Progenitor cell of endocrine pancreas (in vitro differentiated cells): ENCODE measurements around the gene GRIN2A. TPM values are rescaled to one million over a fixed set of nuclear protein-coding genes. Genes with fewer than 3 reads are reported as not detected.

Experiments
- DNase-seq: peaks from one replicate; pipeline ENCODE4 v3.0.0; 2021; ENCODE audit warnings: low spot score; ENCODE audit not compliant: unreplicated experiment
- H3K27ac Mint-ChIP-seq: 2 replicates; pipeline ENCODE4 v1.8.0; 2021; ENCODE audit warnings: mild to moderate bottlenecking, moderate library complexity, mixed read lengths
- H3K27me3 Mint-ChIP-seq: 2 replicates; pipeline ENCODE4 v1.8.0; 2021; ENCODE audit warnings: mixed read lengths
- H3K36me3 Mint-ChIP-seq: 2 replicates; pipeline ENCODE4 v1.8.0; 2022; ENCODE audit warnings: mixed read lengths; ENCODE audit not compliant: insufficient read depth
- H3K4me1 Mint-ChIP-seq: 2 replicates; pipeline ENCODE4 v1.8.0; 2021; ENCODE audit warnings: low read depth, mixed read lengths
- H3K4me3 Mint-ChIP-seq: 2 replicates; pipeline ENCODE4 v1.8.0; 2021; ENCODE audit warnings: low read depth, mild to moderate bottlenecking, moderate library complexity, mixed read lengths
- H3K9me3 Mint-ChIP-seq: 2 replicates; pipeline ENCODE4 v1.8.0; 2021; ENCODE audit warnings: low read depth, mixed read lengths
- total RNA-seq: library from RNA; stranded (reverse); gene quantifications from 2 replicates; pipeline ENCODE4 v1.2.1, GENCODE V29; 2021
- TF ChIP-seq, protein P1 (sequence below): fragments of 200-600 bp; sonication (generic); IDR thresholded peaks from one replicate; pipeline ENCODE4 v1.5.0; 2021; ENCODE audit warnings: antibody characterized with exemption, mild to moderate bottlenecking; ENCODE audit not compliant: unreplicated experiment

Gene GRIN2A
- total RNA-seq, 1 donor from 2014 or later, result 1.7 TPM

DNA sequence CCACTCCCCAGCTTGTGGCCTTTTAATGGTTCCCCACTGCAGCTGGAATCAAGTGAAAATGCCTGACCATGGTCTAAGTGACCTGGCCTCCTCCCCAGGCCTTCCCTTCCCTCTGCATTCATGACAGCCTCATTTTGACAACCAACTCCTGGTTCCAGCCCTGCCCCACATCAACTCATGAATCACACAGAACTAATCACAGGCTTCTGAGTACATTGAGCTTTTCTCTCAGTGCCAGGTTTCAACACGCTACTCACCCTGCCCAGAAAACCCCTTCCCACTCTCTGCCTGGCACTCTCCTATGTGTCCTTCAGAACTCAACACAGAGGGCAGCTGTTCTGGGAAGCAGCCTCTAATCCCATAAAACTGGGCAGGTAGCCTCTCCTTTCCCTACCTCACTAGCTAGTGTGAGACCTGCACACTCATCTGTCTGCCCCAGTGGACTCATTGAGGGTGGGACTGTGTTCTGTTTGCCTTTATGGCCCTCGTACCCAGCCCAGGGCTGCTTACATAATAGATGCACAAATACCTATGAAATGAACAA, 313.6 kb downstream of the GRIN2A start:
- Mint-ChIP-seq H3K36me3 (no peaks in the 10 kb centered on the region), H3K27ac (no peak overlapping the region), H3K4me1 (no peaks in the 10 kb centered on the region), H3K9me3 (no peaks in the 10 kb centered on the region), H3K27me3 (no peaks in the 10 kb centered on the region), H3K4me3 (no peak overlapping the region)
- TF ChIP-seq, protein P1, sequence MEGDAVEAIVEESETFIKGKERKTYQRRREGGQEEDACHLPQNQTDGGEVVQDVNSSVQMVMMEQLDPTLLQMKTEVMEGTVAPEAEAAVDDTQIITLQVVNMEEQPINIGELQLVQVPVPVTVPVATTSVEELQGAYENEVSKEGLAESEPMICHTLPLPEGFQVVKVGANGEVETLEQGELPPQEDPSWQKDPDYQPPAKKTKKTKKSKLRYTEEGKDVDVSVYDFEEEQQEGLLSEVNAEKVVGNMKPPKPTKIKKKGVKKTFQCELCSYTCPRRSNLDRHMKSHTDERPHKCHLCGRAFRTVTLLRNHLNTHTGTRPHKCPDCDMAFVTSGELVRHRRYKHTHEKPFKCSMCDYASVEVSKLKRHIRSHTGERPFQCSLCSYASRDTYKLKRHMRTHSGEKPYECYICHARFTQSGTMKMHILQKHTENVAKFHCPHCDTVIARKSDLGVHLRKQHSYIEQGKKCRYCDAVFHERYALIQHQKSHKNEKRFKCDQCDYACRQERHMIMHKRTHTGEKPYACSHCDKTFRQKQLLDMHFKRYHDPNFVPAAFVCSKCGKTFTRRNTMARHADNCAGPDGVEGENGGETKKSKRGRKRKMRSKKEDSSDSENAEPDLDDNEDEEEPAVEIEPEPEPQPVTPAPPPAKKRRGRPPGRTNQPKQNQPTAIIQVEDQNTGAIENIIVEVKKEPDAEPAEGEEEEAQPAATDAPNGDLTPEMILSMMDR, result no peak
- no peak for DNase-seq

DNA sequence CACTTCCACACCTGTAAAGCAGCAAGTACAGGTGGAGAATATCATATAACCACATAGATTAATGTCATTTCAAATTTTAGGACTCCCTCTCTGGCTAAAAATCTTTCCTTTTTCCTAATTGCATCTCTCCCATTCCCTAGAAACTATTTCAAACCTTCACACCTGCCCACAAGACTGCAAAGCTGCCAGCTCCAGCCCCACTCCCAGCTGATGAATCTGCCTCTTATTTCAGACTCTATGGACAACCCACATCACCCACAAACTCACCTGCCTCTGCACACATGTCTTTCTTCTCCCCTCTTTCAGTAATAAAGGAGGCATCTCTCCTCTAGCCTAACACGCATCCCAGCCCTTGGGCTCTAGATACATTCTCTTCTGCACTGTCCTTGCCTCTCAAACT, 315.1 kb downstream of the GRIN2A start:
- Mint-ChIP-seq H3K4me3 (no peak overlapping the region), H3K27me3 (no peaks in the 10 kb centered on the region), H3K27ac (no peak overlapping the region), H3K9me3 (no peaks in the 10 kb centered on the region), H3K4me1 (no peaks in the 10 kb centered on the region), H3K36me3 (no peaks in the 10 kb centered on the region)
- TF ChIP-seq, protein P1, result no peak
- no peak for DNase-seq

DNA sequence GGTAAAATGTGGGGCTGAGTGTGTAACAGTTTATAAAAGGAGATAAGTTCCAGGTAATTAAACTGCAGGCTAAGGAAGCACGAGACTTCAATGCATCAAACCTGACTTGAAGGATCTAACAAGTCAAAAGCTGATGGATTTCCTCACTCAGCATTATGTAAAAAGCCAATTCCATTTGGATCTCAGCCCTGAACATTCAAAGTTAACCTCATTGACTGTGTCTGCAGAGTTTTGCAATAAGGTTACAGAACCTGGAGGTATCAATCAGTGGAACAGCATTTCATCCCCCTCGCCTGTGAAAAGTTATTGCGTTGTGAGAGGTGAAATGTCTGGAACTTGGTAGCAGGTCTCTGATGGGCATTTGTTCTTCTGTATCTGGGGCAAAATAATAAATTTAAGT, 317.8 kb downstream of the GRIN2A start:
- Mint-ChIP-seq H3K4me1 (no peaks in the 10 kb centered on the region), H3K4me3 (no peak overlapping the region), H3K27me3 (no peaks in the 10 kb centered on the region), H3K27ac (no peak overlapping the region), H3K36me3 (no peaks in the 10 kb centered on the region), H3K9me3 (no peaks in the 10 kb centered on the region)
- no peak for DNase-seq
- TF ChIP-seq, protein P1, result no peak

DNA sequence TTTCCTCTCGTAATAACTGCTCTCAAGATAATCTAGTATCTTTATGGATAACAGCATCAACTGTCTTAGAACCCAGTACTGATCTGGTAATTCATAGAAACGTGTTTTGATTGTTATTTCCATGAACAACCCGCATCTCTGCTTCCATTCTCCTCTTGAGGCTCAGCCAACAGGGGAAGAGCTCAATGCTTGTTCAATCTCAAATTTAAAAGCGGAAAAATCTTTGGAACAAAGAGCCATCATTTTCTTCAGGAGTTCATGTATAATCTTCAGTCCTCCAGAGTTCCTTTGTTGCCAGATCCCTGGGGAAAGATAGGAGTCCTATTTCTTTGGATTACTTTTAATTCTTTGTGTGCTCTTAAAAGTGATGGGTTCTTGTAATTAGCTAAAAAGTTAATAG, 319.9 kb downstream of the GRIN2A start:
- Mint-ChIP-seq H3K4me3 (no peak overlapping the region), H3K4me1 (no peaks in the 10 kb centered on the region), H3K27me3 (no peaks in the 10 kb centered on the region), H3K9me3 (no peaks in the 10 kb centered on the region), H3K27ac (no peak overlapping the region), H3K36me3 (no peaks in the 10 kb centered on the region)
- DNase-seq, result no peak
- TF ChIP-seq, protein P1, result no peak

DNA sequence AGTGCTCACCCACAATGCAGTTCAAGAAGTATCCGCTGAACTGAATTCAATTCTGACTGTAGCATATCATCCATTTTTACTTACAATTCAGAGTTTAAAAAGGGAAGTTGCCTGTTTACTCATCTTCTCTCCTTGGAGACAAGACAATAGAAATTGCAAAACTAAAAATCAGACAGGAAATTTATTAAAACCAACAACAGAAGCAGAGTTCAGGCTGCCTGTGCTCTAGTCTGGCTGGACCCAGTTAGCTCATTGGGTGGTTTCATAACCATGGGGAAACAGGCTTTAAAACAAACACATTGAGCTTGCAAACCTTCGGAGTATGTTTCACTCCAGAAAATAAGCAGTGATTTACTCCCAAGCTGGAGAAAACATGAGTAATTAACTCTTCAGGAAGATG, 321.4 kb downstream of the GRIN2A start:
- Mint-ChIP-seq H3K36me3 (no peaks in the 10 kb centered on the region), H3K27me3 (no peaks in the 10 kb centered on the region), H3K4me3 (no peak overlapping the region), H3K4me1 (no peaks in the 10 kb centered on the region), H3K27ac (no peak overlapping the region), H3K9me3 (no peaks in the 10 kb centered on the region)
- TF ChIP-seq, protein P1, result no peak
- no peak for DNase-seq
